Urothelium cell line (cell line): ENCODE data around the gene SLC25A47.
A peak's percentile ranks its signal among the peaks of the same experiment; 100 is the strongest.

Experiments used
- DNase-seq: peaks from one replicate; pipeline ENCODE4 v3.0.0; 2011; ENCODE audit warnings: low spot score, mixed read lengths
- FAIRE-seq: peaks from 2 replicates; lab custom pipeline; 2011; peaks lifted over from hg19 to GRCh38; lab: Jason Lieb, UNC

Gene SLC25A47

DNA sequence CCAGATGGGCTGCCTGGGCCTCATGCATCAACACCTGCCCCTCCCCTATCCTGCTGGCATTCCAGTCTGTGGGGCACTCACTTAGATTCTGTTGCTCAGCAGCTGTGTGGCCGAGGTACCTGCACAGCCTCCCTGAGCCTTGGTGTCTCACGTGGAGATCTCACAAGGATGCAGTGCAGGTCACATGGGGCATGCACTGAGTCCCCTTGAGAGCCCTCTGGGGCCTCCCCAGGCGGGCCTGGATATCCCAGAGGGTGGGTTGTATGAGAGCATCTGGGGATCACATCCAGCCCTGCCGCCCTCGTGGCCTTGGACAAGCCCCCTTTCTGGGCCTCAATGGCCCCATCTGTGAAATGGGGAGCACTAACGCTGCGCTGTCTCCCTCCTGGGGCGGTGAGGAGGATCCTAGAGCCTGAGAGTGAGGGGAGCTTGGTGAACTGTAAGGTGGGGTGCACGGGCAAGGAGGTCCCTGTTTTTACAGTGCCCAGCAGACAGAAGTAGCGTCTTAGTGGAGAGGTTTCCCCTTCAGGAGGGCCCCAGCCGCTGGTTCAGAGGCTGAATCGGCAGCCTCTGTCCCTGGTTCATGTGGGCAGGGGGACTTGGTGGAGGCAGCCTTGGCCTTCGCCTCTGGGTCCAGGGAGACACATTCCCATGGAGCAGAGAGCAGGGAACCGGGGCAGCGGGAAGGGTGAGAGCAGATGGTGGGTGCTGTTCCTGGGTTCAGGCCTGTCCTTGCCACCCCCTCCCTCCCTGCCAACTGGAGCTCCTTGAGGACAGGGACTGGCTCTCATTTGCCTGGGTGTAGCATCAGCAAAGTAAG, 791 bp upstream of the SLC25A47 start:
- FAIRE-seq (no peak), DNase-seq (no peak)

- DNase-seq (no peak), FAIRE-seq (no peak)
Measured at GRCh38 chr14:100323942-100324307, 786 bp downstream of the SLC25A47 start.

DNA sequence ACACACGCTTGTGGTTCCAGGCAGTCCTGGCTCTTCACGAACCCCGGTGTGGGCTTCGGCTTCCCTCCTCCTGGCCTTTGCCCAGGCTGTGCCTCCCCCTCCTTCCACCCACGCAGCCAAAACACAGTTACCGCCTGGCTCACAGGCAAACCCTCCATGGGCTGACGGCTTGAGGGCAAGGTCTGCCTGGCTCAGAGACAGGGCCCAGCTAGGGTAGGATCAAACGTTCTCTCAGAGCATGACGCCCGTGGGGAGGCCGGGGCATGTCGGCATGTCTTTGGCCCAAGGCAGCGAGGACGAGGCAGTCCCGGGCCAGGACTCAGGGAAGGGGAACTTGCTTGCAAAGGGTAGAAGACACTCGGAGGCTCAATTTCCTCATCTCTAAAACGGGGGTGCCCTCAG, 2.1 kb downstream of the SLC25A47 start:
- FAIRE-seq (no peak), DNase-seq (no peak)

GRCh38 chr14:100325958-100326357, 2.8 kb downstream of the SLC25A47 start:
- FAIRE-seq (no peak), DNase-seq (no peak)

DNA sequence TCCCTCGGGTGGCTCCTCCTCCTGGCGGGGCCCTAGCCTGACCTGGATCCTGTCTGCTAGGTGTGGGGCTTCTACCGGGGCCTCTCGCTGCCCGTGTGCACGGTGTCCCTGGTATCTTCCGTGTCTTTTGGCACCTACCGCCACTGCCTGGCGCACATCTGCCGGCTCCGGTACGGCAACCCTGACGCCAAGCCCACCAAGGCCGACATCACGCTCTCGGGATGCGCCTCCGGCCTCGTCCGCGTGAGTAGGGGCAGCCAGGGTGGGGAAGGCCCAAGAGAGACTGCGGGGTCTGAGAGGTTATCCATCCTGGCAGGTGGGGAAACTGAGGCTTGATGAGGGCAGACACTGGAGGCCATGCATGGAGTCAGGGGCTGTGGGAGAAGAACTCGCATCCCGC, 4.0 kb downstream of the SLC25A47 start:
- FAIRE-seq (no peak), DNase-seq (no peak)

DNA sequence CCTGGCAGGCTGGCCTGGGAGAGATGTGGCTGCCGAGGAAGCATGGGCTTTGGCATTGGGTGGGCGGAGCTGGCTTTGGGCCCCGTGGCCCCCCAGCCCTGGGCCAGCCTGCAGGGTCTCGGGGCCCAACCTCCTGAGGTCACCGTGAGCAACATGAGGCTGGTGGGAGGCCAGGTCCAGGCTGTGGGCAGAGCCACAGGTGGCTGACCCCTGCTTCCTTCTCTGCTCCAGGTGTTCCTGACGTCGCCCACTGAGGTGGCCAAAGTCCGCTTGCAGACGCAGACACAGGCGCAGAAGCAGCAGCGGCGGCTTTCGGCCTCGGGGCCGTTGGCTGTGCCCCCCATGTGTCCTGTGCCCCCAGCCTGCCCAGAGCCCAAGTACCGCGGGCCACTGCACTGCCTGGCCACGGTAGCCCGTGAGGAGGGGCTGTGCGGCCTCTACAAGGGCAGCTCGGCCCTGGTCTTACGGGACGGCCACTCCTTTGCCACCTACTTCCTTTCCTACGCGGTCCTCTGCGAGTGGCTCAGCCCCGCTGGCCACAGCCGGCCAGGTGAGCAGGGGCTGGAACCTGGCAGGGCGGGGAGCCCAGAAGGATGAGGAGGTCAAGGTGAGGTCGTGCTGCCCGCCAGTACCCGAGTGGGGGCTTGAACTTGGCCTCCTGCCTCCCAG, 5.5 kb downstream of the SLC25A47 start:
- FAIRE-seq (no peak), DNase-seq (no peak)

DNA sequence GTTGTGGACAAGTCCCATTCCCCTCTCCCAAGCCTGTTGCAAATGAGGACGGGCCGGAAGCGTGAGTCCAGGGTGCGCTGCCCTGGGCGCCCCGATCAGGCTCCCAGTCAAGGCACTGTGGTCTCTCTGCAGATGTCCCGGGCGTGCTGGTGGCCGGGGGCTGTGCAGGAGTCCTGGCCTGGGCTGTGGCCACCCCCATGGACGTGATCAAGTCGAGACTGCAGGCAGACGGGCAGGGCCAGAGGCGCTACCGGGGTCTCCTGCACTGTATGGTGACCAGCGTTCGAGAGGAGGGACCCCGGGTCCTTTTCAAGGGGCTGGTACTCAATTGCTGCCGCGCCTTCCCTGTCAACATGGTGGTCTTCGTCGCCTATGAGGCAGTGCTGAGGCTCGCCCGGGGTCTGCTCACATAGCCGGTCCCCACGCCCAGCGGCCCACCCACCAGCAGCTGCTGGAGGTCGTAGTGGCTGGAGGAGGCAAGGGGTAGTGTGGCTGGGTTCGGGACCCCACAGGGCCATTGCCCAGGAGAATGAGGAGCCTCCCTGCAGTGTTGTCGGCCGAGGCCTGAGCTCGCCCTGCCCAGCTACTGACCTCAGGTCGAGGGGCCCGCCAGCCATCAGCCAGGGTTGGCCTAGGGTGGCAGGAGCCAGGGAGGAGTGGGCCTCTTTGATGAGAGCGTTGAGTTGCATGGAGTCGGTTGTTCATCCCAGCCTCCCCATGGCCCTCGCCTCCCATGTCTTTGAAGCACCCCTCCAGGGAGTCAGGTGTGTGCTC, 6.3 kb downstream of the SLC25A47 start:
- DNase-seq (no peak), FAIRE-seq (no peak)

DNA sequence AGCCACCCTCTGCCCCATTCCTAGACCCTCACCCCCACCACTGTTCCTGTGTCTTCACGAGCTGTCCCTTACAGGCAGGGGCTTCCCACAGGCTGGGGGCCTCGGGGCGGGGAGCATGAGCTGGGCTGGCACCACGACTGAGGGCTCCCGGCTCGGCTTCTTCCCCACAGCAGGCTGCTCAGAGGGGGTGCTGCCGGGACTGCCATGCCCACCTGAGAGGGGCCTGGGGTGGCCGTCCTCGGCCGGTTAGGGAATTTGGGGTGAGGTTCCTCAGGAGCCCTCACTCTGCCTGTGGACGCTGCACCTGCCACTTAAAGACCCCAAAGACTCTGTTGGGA, 6.8 kb downstream of the SLC25A47 start:
- DNase-seq (no peak), FAIRE-seq (no peak)

DNA sequence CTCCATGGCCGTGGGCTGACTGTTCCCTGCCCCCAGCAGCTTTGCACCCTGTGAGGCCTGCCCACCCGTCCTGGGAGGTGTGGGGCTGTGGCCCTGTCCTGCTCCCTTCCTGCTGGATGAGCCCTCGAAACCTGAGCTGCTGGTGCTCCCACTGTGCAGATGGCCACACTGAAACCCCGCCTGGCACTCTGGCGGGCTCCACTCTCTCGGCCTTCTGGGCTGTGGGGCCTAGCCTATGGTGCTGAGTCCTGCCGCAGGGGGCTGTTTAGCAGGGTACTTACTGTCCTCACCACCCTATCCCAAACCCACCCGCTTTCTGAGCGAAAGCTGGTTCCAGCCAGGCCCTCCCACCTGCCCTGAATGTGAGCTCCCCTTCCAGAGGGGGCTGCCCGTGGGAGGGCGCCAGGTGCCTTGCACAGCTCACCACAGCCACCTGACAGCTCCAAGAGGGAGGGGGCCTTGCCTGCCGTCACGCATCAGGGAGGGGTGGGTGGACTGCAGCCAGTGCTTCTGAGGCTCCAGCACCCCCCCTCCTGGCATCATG, 7.3 kb downstream of the SLC25A47 start:
- DNase-seq = no peak
- FAIRE-seq = no peak

DNA sequence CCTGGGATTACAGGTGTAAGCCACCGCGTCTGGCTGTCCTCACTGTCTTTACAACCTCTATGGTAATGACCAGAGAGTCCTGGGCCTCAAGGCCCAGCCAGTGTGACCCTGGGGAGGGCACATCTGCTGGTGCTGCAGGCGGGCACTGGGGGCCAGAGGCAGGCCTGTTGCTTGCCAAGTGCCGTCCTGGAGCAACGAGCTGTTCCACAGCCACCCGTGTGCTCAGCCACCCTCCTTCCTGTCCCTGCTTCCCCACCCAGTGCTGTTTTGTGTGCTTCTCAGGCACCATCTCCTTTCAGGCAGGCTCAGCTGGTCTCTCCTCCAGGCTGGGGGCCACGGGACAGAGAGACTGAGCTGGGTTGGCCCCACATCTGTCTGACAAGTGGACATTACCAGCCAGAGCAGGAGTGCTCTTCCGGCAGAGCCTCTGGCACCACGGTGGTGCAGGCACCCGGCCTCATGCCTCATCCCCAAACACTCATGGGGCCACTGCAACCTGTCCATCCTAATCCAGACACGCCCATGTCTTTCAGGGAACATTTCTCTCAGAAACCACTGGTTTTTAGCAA, 9.0 kb downstream of the SLC25A47 start:
- no peak for DNase-seq
- no peak for FAIRE-seq

- no peak for DNase-seq
- FAIRE-seq = no peak
Measured at GRCh38 chr14:100332797-100333196, 9.7 kb downstream of the SLC25A47 start.

- FAIRE-seq = no peak
- no peak for DNase-seq
Measured at GRCh38 chr14:100333311-100333710, 10.2 kb downstream of the SLC25A47 start.

DNA sequence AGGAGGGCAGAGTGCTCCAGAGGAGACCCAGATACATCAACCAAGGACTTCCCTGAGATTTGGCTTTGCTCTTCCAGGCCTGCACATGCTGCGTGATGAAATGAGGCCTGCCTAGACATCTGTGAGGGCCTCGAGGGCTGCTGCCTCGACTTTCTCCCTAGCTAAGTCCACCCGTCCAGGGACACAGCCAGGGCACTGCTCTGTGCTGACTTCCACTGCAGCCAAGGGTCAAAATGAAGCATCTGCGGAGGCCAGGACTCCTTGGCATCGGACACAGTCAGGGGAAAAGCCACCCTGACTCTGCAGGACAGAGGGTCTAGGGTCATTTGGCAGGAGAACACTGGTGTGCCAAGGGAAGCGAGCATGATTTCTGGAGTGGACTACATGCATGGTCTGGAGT, 10.7 kb downstream of the SLC25A47 start:
- DNase-seq = no peak
- FAIRE-seq = no peak

- no peak for DNase-seq
- no peak for FAIRE-seq
Measured at GRCh38 chr14:100334904-100335303, 11.8 kb downstream of the SLC25A47 start.

- FAIRE-seq (no peak), DNase-seq (no peak)
Measured at GRCh38 chr14:100336618-100337530, 13.7 kb downstream of the SLC25A47 start.

GRCh38 chr14:100339766-100340422, 16.8 kb downstream of the SLC25A47 start:
- FAIRE-seq (no peak), DNase-seq (no peak)

GRCh38 chr14:100340423-100340813, 17.3 kb downstream of the SLC25A47 start:
- no peak for FAIRE-seq
- DNase-seq = no peak

- DNase-seq (peak; percentile 18), FAIRE-seq (no peak)
Measured at GRCh38 chr14:100341301-100342031, 18.3 kb downstream of the SLC25A47 start.

DNA sequence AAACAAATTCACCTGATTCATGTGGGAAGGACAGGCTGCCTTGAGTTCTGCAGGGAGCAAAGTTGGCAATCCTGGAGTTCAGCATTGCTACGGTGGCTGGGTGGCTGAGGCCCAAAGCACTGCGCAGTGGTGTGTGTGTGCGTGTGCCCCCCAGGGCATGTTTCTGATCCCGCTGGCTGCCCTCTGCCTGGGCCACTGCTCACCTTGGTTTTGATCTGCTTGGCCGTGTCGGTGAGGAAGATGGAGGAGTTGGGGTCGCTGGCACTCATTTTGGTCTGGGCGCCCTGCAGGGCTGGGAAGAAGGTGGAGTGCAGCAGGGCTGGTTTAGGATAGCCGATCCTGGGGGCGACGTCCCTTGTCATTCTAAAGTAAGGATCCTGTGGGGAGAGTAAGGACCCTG, 19.1 kb downstream of the SLC25A47 start:
- DNase-seq (no peak), FAIRE-seq (no peak)
